SU-DHL-6 (cell line): ENCODE data around the gene NTM.

Experiments
- H2AFZ ChIP-seq: fragments of 200-600 bp; sonication (generic); 2 replicates; pipeline ENCODE4 v1.6.1; 2014; ENCODE audit warnings: low read depth, mild to moderate bottlenecking, moderate library complexity, mixed read lengths, antibody characterized with exemption, low read length; ENCODE audit not compliant: severe bottlenecking
- H3F3A ChIP-seq: fragments of 200-600 bp; shearing (Covaris generic); 2 replicates; pipeline ENCODE4 v1.6.0; 2016; ENCODE audit warnings: antibody characterized with exemption, mild to moderate bottlenecking; ENCODE audit not compliant: insufficient read depth
- H3K27ac ChIP-seq: fragments of 200-600 bp; sonication (generic); 2 replicates; pipeline ENCODE4 v1.5.1; 2016; ENCODE audit warnings: low read depth, mild to moderate bottlenecking, low read length, moderate library complexity, mixed read lengths
- H3K27me3 ChIP-seq: fragments of 200-600 bp; sonication (generic), shearing (Covaris generic); 2 replicates; pipeline ENCODE4 v1.6.0; 2014; ENCODE audit warnings: mild to moderate bottlenecking, low read length
- H3K36me3 ChIP-seq: fragments of 200-600 bp; sonication (generic); 2 replicates; pipeline ENCODE4 v1.6.1; 2014; ENCODE audit warnings: mild to moderate bottlenecking, low read length, mixed read lengths
- H3K4me2 ChIP-seq: fragments of 300-600, 200-600 bp; shearing (Covaris generic), sonication (generic); 2 replicates; pipeline ENCODE4 v1.6.0; 2014; ENCODE audit warnings: low read length, low read depth, mild to moderate bottlenecking; ENCODE audit not compliant: poor library complexity, severe bottlenecking
- H3K4me3 ChIP-seq: fragments of 200-600 bp; sonication (generic); 2 replicates; pipeline ENCODE4 v1.5.1; 2014; ENCODE audit warnings: antibody characterized with exemption, low read length, mild to moderate bottlenecking, mixed read lengths; ENCODE audit not compliant: insufficient read depth, poor library complexity, severe bottlenecking
- H3K79me2 ChIP-seq: fragments of 200-600 bp; sonication (generic); 2 replicates; pipeline ENCODE4 v1.6.1; 2014; ENCODE audit warnings: mild to moderate bottlenecking, low read length, moderate library complexity; ENCODE audit not compliant: insufficient read depth
- H3K9ac ChIP-seq: fragments of 200-600 bp; sonication (generic); 2 replicates; pipeline ENCODE4 v1.7.0; 2014; ENCODE audit warnings: mild to moderate bottlenecking, low read length
- H3K9me2 ChIP-seq: fragments of 200-600 bp; sonication (generic); replicated peaks from 2 replicates; pipeline ENCODE4 v1.6.1; 2014; ENCODE audit warnings: low read length; ENCODE audit not compliant: insufficient read depth
- H3K9me3 ChIP-seq: fragments of 200-600 bp; sonication (generic); 2 replicates; pipeline ENCODE4 v1.6.1; 2014; ENCODE audit warnings: low read length, mixed read lengths; ENCODE audit not compliant: insufficient read depth
- H4K20me1 ChIP-seq: fragments of 200-600 bp; sonication (generic); 2 replicates; pipeline ENCODE4 v1.6.1; 2014; ENCODE audit warnings: low read depth, mild to moderate bottlenecking, antibody characterized with exemption, low read length, moderate library complexity, mixed read lengths
- CTCF ChIP-seq: fragments of 200-600 bp; sonication (generic); IDR thresholded peaks from one replicate; pipeline ENCODE4 v1.5.1; 2017; ENCODE audit warnings: antibody characterized with exemption, mild to moderate bottlenecking, low read length, moderate library complexity; ENCODE audit not compliant: insufficient read depth, poor library complexity, severe bottlenecking
- EZH2phosphoT487 ChIP-seq: fragments of 200-600 bp; sonication (generic), shearing (Covaris generic); conservative IDR thresholded peaks from 2 replicates; pipeline ENCODE4 v1.6.1; 2018; ENCODE audit warnings: mild to moderate bottlenecking, antibody characterized with exemption, low read length, moderate library complexity, mixed read lengths

The NTM gene

GRCh38 chr11:131561972-131562371 is 191.6 kb downstream of the NTM start:
- Histone ChIP-seq H3K79me2 (no peaks in the 10 kb centered on the region), H3F3A (no peaks in the 10 kb centered on the region), H3K9ac (no peak overlapping the region), H3K27me3 (no peaks in the 10 kb centered on the region), H3K36me3 (no peaks in the 10 kb centered on the region), H3K4me3 (no peak overlapping the region), H4K20me1 (no peaks in the 10 kb centered on the region), H3K4me2 (no peak overlapping the region), H2AFZ (no peak overlapping the region), H3K9me2 (no peaks in the 10 kb centered on the region), H3K27ac (no peak overlapping the region), H3K9me3 (no peaks in the 10 kb centered on the region)
- TF ChIP-seq CTCF (no peak), EZH2phosphoT487 (no peak)

GRCh38 chr11:131568318-131568717 is 197.9 kb downstream of the NTM start:
- H3K27ac ChIP-seq: no peak overlapping the region
- H3K4me3 ChIP-seq: no peak overlapping the region
- no peaks in the 10 kb centered on the region for H3F3A ChIP-seq
- no peaks in the 10 kb centered on the region for H3K9me2 ChIP-seq
- TF ChIP-seq CTCF (no peak), EZH2phosphoT487 (no peak)
- H3K36me3 ChIP-seq: no peaks in the 10 kb centered on the region
- H3K27me3 ChIP-seq: no peaks in the 10 kb centered on the region
- no peaks in the 10 kb centered on the region for H4K20me1 ChIP-seq
- no peaks in the 10 kb centered on the region for H3K79me2 ChIP-seq
- H3K4me2 ChIP-seq: no peak overlapping the region
- no peak overlapping the region for H2AFZ ChIP-seq
- no peaks in the 10 kb centered on the region for H3K9me3 ChIP-seq
- H3K9ac ChIP-seq: no peak overlapping the region

- H3K4me2 ChIP-seq: no peak overlapping the region
- no peaks in the 10 kb centered on the region for H3F3A ChIP-seq
- no peaks in the 10 kb centered on the region for H3K27me3 ChIP-seq
- H3K9ac ChIP-seq: no peak overlapping the region
- H3K36me3 ChIP-seq: no peaks in the 10 kb centered on the region
- H3K79me2 ChIP-seq: no peaks in the 10 kb centered on the region
- TF ChIP-seq CTCF: no peak
- no peak for TF ChIP-seq EZH2phosphoT487
- no peaks in the 10 kb centered on the region for H3K9me2 ChIP-seq
- H3K9me3 ChIP-seq: no peaks in the 10 kb centered on the region
- H3K27ac ChIP-seq: no peak overlapping the region
- no peak overlapping the region for H2AFZ ChIP-seq
- no peaks in the 10 kb centered on the region for H4K20me1 ChIP-seq
- no peak overlapping the region for H3K4me3 ChIP-seq
Measured at GRCh38 chr11:131571571-131571970, 201.2 kb downstream of the NTM start.

GRCh38 chr11:131572423-131572822 is 202.0 kb downstream of the NTM start:
- H3F3A ChIP-seq: no peaks in the 10 kb centered on the region
- H3K79me2 ChIP-seq: no peaks in the 10 kb centered on the region
- H3K9me3 ChIP-seq: no peaks in the 10 kb centered on the region
- no peaks in the 10 kb centered on the region for H4K20me1 ChIP-seq
- H3K27ac ChIP-seq: no peak overlapping the region
- no peak overlapping the region for H3K4me3 ChIP-seq
- no peak for TF ChIP-seq EZH2phosphoT487
- TF ChIP-seq CTCF: no peak
- no peaks in the 10 kb centered on the region for H3K27me3 ChIP-seq
- H3K9me2 ChIP-seq: no peaks in the 10 kb centered on the region
- no peak overlapping the region for H3K4me2 ChIP-seq
- H3K9ac ChIP-seq: no peak overlapping the region
- no peak overlapping the region for H2AFZ ChIP-seq
- H3K36me3 ChIP-seq: no peaks in the 10 kb centered on the region
